Measurements from ENCODE around the gene PRKAR2B.

PRKAR2B gene

GRCh38 chr7:107209565-107209964 is 165.1 kb downstream of the PRKAR2B start:
- POLR2A ChIA-PET, result no interaction called here
- CTCF ChIA-PET, result interaction anchor here (1.3 to 1.7 kb wide), 2 partner anchors 19 to 62 kb away, joined by 3 to 4 read pairs; no protein-coding TSS in a partner anchor
- no peak for TF ChIP-seq CTCF (IDR thresholded peaks at IDR 0.05; ENCODE audit: control extremely low read depth, extremely low read depth, low read depth, missing control alignments)
- DNase-seq (ENCODE audit: extremely low spot score), result no peak

DNA sequence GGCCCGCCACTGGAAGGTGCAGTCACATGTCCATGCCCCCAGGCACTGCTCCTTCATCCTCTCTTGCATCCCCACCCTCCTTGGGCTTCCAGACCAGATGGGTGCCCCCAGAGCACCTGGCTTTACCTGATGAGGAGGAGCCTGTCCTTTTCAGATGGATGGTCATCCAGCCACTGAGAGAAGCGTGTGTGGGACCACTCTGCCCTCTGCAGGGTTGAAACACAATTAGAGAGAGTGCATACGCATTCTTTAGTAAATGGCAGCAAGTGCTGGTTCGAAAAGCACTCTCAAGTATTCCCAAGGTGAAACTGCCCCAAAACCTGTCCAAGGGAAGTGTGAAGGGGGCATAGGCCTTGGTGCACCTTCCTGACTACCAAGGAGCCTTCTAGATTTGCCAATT is 165.9 kb downstream of the PRKAR2B start:
- TF ChIP-seq CTCF (IDR thresholded peaks at IDR 0.05; ENCODE audit: control extremely low read depth, extremely low read depth, low read depth, missing control alignments), result no peak
- CTCF ChIA-PET, result interaction anchor here (1.3 kb wide), 1 partner anchor 18 kb away, joined by 3 read pairs; no protein-coding TSS in a partner anchor
- no peak for DNase-seq (ENCODE audit: extremely low spot score)
- POLR2A ChIA-PET, result no interaction called here

All from GM10248 (cell line).